Measurements from ENCODE around the gene TSPOAP1. TPM values are rescaled to one million over a fixed set of nuclear protein-coding genes. Genes with fewer than 3 reads are reported as not detected.

Gene TSPOAP1
- polyA plus RNA-seq, 4 donors = 26.9 to 76.5 (median 43.0) TPM

- DNase-seq (ENCODE audit: low read depth in 4 of 4, low spot score in 3 of 4) = no peak
Observed at GRCh38 chr17:58330997-58331814, 2.6 kb upstream of the TSPOAP1 start.

DNA sequence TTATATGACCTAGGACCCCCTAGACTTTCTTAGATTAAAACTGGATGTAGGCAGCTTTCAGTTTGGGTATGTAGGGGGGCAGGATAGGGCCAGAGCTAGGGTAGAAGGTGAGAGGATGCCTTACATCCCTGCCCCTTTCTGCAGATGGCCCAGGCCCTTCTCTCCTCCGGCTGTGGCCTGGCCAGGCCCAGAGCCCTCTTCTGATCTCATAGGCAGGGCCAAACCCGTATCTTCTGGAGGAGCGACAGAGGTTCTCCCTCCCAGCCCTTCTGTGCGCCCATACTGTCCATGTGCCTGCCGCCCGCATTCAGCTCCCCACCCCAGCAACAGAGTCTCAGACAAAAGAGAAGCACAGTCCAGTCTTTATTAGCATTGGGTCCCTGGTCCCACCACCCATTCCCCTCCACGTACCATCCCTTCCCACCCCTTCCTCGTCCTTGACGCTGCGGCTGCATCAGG, 2.0 kb upstream of the TSPOAP1 start:
- DNase-seq (ENCODE audit: low read depth in 4 of 4, low spot score in 3 of 4) = no peak

GRCh38 chr17:58329810-58330537, 1.4 kb upstream of the TSPOAP1 start:
- DNase-seq (ENCODE audit: low read depth in 4 of 4, low spot score in 3 of 4) = no peak

- no peak for DNase-seq (ENCODE audit: low read depth in 4 of 4, low spot score in 3 of 4)
Observed at GRCh38 chr17:58329035-58329809, 627 bp upstream of the TSPOAP1 start.

GRCh38 chr17:58327363-58328194, 1.0 kb downstream of the TSPOAP1 start:
- DNase-seq (ENCODE audit: low read depth in 4 of 4, low spot score in 3 of 4) = no peak

GRCh38 chr17:58326609-58327362, 1.8 kb downstream of the TSPOAP1 start:
- no peak for DNase-seq (ENCODE audit: low read depth in 4 of 4, low spot score in 3 of 4)

DNA sequence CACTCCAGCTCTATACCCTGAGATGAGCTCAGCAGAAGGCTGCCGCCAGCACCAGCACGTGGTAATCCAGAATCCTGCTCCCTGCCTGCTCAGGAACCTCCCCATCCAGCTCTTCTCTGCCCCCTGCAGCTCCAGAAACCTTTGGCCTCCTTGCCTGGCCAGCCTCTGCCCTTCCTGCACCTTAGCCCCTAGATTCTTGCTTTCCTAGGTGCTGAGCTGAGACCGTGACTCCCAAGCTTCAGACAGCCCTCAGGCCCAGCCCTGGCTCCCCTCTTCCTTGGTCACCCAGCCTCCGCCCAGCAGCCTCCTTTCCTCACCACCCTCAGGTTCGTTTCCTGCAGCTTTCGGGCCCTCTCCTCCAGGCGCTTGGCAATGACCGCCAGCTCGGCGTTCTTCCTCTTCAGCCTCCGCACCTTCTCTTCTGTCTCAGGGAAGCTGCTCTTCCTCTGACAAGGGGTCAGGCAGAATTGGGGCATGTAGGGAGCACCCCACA, 2.6 kb downstream of the TSPOAP1 start:
- DNase-seq (ENCODE audit: low read depth in 4 of 4, low spot score in 3 of 4) = no peak

- no peak for DNase-seq (ENCODE audit: low read depth in 4 of 4, low spot score in 3 of 4)
Observed at GRCh38 chr17:58325289-58325726, 3.3 kb downstream of the TSPOAP1 start.

DNA sequence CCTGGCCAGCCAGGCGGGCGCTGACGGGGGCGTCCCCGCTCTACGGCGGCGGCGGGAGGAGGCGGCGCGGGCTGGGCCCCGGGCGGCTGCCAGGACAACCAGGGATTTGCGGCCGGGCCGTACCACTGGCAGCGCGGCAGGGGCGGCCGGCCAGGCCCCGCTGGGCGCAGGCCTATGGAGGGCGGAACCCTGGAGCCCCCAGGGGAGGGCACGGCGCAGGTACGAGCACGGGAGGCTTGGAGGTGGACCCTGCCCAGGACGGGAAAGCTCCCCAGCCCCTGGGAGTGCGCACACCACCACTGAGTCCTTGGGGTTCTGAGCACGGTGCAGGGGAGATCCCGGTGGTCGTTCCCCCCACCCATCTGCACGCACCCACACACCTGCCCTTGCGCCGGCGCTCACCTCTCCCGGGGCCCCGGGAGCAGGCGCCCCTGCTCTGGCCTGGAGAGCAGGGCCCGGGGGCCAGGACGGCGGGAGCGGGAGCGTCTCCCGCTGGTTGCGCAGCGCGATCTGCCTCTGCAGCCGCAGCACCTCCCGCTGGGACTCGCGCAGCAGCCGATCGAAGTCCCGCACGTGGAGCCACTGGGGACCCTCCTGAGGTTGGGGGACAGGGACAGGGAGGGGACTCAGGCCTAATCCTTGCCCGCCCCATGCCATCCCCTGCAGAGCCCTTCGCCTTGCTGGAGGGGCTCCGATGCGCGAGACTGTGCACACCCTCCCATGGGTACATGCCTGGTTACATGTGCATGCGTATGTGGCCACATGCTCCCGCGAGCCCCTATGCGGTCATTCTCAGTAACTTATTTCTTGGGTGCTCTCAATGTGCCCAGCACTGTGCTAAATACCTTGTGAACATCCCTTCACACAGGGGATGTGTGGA, 3.9 kb downstream of the TSPOAP1 start:
- no peak for DNase-seq (ENCODE audit: low read depth in 4 of 4, low spot score in 3 of 4)

GRCh38 chr17:58324056-58324408, 4.6 kb downstream of the TSPOAP1 start:
- no peak for DNase-seq (ENCODE audit: low read depth in 4 of 4, low spot score in 3 of 4)

DNA sequence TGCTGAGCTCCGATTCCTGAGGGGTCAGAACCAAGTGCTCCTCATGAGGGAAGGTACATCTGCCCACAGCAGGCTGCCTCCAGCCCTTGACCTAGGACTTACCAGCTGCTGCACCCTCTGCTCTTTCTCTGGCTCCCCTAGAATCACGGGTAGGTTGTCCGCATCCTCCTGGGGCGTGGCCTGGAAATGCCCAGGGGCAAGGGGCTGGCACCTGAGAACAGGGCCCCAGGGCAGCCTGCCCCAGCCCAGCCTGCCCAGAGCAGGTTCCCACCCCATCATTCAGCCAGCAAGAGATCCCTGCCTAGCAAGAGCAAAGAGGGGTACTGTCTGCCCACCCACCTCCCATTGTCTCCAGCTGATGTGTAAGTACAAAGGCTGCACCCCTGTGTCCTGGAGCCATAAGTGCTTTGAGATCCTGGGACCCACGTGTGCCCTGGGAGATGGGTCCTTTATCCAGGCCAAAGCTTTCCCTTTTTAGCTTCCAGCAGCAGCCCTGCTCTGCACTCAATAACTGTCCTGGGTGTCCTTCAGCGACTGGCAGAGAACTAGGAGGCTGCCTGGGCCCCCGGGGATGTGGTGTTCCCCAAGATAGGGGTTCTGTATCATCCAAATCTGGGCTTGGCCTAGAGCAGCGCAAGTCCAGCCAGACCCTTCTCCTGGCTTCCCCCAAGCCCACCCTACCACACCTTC, 5.1 kb downstream of the TSPOAP1 start:
- no peak for DNase-seq (ENCODE audit: low read depth in 4 of 4, low spot score in 3 of 4)

GRCh38 chr17:58322581-58323185, 5.9 kb downstream of the TSPOAP1 start:
- no peak for DNase-seq (ENCODE audit: low read depth in 4 of 4, low spot score in 3 of 4)

DNA sequence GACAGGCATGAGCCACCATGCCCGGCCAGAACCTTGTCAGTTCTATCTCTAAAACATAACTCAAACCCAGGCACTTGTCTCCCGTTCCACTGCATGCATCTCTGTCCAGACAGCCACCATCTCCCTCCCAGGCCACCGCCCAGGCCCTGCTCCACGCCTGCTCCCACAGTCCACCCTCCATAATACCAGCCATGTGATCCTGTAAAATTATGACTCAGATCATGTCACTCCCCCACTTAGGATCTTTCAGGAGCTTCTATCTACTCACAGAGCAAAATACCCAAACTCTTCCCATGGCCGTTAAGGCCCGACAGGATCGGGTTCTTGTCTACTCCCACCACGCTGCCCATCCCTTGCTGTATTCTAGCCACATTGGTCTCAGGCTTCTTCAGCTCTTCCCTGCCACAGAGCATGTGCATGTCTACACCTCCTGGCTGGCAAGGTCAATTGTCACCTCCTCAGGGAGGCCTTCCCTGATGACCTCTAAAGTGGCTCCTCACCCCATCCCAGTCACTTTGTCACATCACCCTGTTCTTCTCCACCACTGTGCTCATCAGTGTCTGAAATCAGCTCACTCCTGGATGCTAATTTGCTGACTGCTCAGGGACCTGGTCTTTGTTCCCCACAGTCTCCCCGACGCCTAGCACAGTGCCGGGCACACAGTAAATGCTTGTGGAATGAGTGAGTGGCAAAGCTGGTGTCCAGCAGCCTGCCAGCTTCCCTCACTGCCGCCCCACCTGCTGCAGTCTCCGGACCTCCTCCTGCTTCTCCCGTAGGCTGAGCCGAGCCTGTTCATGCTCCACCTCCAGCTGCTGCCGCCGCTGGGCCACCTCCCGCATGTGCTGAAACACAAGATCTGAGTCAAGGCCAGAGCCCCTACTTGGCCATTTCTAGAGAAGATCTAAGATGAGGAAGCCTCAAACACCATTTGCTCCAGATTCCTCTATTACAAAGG, 6.7 kb downstream of the TSPOAP1 start:
- no peak for DNase-seq (ENCODE audit: low read depth in 4 of 4, low spot score in 3 of 4)

- DNase-seq (ENCODE audit: low read depth in 4 of 4, low spot score in 3 of 4) = no peak
Observed at GRCh38 chr17:58320570-58321323, 7.8 kb downstream of the TSPOAP1 start.

DNA sequence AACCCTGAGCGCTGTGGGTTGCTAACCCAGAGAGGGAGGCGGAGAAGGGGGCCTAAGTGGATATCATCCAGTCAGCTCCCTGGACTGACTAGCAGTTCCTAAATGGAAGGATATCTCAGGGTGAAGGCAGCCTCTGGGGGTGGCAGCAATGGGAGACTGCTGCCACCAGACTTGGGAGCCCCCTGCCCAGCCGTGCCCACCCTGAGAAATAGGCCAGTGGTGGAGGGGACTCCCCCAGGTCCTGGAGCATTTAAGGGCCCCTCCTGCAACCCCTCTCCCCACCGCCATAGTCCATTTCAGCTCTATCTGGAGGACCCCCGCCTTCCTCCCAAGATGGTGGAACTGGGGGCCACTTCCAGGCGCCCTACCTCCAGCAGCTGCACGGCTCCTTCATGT, 8.4 kb downstream of the TSPOAP1 start:
- DNase-seq (ENCODE audit: low read depth in 4 of 4, low spot score in 3 of 4) = no peak
